Transverse colon (tissue), 4 donors: ENCODE measurements around the gene MSL3. TPM values are rescaled to one million over a fixed set of nuclear protein-coding genes. Genes with fewer than 3 reads are reported as not detected.

ENCODE experiments used
- DNase-seq: peaks from one replicate; pipeline ENCODE4 v3.0.0-alpha.2; 2019
- H3K27ac ChIP-seq, 4 donors: fragments of 200-600 bp; sonication (generic); 2 replicates each; pipeline ENCODE4 v1.5.1; 2016 to 2018; ENCODE audit warnings: inconsistent platforms in 4 of 4
- H3K27me3 ChIP-seq: fragments of 200-600 bp; sonication (generic); 2 replicates; pipeline ENCODE4 v1.5.1; 2017; ENCODE audit warnings: inconsistent platforms
- H3K36me3 ChIP-seq, 4 donors: fragments of 200-600 bp; sonication (generic); 2 replicates each; pipeline ENCODE4 v1.5.1; 2017 to 2019; ENCODE audit warnings: inconsistent platforms in 4 of 4
- H3K4me1 ChIP-seq, 4 donors: fragments of 200-600 bp; sonication (generic); 2 replicates each; pipeline ENCODE4 v1.5.1; 2017 to 2020; ENCODE audit warnings: inconsistent platforms in 4 of 4
- H3K4me3 ChIP-seq, 4 donors: fragments of 200-600 bp; sonication (generic); 1 replicate in 1 of 4; 2 replicates in 3 of 4; pipeline versions ENCODE4 v1.5.1 to v1.6.1; 2017 to 2019; ENCODE audit warnings: inconsistent platforms in 4 of 4
- H3K9me3 ChIP-seq, 2 donors: fragments of 200-600 bp; sonication (generic); 2 replicates each; pipeline ENCODE4 v1.5.1; 2017 to 2019; ENCODE audit warnings: inconsistent platforms in 2 of 2
- EP300 ChIP-seq: sonication (generic); formaldehyde crosslinking; IDR thresholded peaks from one replicate; pipeline ENCODE4 v1.6.1; 2017; ENCODE audit warnings: antibody characterized with exemption, low read depth
- POLR2A ChIP-seq: fragments of 450-650 bp; IDR thresholded peaks from one replicate; pipeline ENCODE4 v1.6.1; 2016; ENCODE audit warnings: antibody characterized with exemption, mild to moderate bottlenecking, moderate library complexity
- POLR2AphosphoS5 ChIP-seq, 3 donors: sonication (generic); formaldehyde crosslinking; IDR thresholded peaks; one replicate each; pipeline ENCODE4 v1.6.1; 2016; ENCODE audit warnings: antibody characterized with exemption in 3 of 3
- WGBS, 2 donors: methylation state at CpG; one replicate each; pipeline ENCODE4 v1.1.5; 2018; ENCODE audit warnings: low coverage in 1 of 2; 5-methylcytosine and 5-hydroxymethylcytosine counted together
- in situ Hi-C, 4 donors: fragments of 200-750 bp; cut with MboI; loops; one replicate each; pipeline versions ENCODE4 v1.15.0 to v1.15.1; 2017; ENCODE audit warnings: low sequenced_read_pairs in 3 of 4, low pct_ligation_motif_present in 1 of 4, low pct_unique_long_range_greater_than_20kb in 1 of 4
- intact Hi-C: fragments of 100-400 bp; cut with DNase I; formaldehyde crosslinking; loops from one replicate; pipeline ENCODE4 v1.15.1; 2023; ENCODE audit warnings: low total_unique reads
- total RNA-seq, 4 donors: library from RNA; depleted of rRNA; stranded (reverse); fragments of >200 nt; gene quantifications; one replicate each; pipeline ENCODE4 v1.1.0, GENCODE V29; 2016
- TF ChIP-seq, protein P1 (sequence below), 5 experiments: fragments of 200-600 bp in 3 of 5; fragments of 450-650 bp in 2 of 5; sonication (generic) in 3 of 5; IDR thresholded peaks; 1 replicate in 2 of 5; 2 replicates in 3 of 5; pipeline ENCODE4 v1.5.1; 2016 to 2017; ENCODE audit warnings: antibody characterized with exemption in 5 of 5, inconsistent platforms in 3 of 5, mild to moderate bottlenecking in 2 of 5, moderate library complexity in 1 of 5

MSL3 gene
- total RNA-seq, 4 donors from 2014 or later = 11.9 to 37.8 (median 25.9) TPM

DNA sequence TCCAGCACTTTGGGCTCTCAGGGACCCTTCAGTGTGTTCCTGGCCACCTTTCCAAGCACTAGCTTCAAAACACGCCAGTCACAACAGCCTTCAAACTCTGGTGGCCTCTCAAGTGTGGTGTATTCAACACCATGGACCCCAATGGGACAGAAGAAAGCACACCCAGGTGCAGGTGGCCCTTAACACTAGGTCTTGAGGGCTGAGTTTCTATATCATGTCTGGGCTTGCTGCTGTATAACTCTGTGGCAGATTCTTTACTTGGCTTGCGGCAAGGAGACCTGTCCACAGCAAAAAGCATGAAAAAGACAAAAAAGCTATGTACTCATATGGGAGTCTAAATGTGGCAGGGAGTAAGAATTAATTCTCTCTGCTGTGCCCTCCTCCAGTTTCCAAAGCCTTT, 23.1 kb downstream of the MSL3 start:
- H3K4me1 ChIP-seq = no peaks in the 10 kb centered on the region
- in situ Hi-C loops (no loop called here), intact Hi-C loops (no loop called here)
- no peaks in the 10 kb centered on the region for H3K36me3 ChIP-seq
- 91% methylated on average over 2 of the region's 2 CpGs; no CpG with 5 or more reads in 1 of the 2 donors for WGBS, 2 donors
- no peaks in the 10 kb centered on the region for H3K27me3 ChIP-seq
- DNase-seq = no peak
- H3K4me3 ChIP-seq = no peak overlapping the region
- TF ChIP-seq, protein P1, sequence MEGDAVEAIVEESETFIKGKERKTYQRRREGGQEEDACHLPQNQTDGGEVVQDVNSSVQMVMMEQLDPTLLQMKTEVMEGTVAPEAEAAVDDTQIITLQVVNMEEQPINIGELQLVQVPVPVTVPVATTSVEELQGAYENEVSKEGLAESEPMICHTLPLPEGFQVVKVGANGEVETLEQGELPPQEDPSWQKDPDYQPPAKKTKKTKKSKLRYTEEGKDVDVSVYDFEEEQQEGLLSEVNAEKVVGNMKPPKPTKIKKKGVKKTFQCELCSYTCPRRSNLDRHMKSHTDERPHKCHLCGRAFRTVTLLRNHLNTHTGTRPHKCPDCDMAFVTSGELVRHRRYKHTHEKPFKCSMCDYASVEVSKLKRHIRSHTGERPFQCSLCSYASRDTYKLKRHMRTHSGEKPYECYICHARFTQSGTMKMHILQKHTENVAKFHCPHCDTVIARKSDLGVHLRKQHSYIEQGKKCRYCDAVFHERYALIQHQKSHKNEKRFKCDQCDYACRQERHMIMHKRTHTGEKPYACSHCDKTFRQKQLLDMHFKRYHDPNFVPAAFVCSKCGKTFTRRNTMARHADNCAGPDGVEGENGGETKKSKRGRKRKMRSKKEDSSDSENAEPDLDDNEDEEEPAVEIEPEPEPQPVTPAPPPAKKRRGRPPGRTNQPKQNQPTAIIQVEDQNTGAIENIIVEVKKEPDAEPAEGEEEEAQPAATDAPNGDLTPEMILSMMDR (IDR thresholded peaks at IDR 0.05) = no peak
- no peak for TF ChIP-seq POLR2AphosphoS5 (IDR thresholded peaks at IDR 0.05)
- TF ChIP-seq EP300 = no peak
- TF ChIP-seq POLR2A = no peak
- no peaks in the 10 kb centered on the region for H3K9me3 ChIP-seq
- no peak overlapping the region for H3K27ac ChIP-seq

DNA sequence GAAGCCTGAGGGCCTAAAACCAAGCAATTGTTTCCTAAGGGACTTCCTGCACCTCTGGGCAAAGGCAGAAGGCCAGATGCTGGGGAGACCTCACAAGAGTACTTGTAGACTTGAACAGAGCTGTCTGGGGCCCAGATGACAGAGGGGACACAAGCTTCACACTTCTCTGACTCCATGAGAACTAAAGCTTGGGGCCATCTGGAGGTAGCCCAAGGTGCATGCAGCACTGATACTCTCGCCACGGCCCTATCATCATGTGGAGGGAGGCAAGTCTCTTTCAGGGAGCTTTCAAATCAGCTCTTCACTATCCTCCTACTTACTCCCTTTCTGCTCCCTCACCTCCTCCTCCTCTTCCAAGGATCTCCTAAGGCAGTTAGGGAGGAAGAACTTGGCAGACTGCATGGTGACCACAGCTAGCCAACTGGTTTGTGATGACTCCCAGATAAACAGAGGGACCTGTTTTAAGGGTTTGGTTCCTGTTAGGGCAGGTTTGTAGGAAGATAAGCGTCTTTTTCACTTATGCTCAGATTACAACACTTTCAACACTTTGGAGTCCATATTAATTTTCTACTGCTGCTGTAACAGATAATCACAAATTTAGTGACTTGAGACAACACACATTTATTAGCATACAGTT, 23.8 kb downstream of the MSL3 start:
- Histone ChIP-seq H3K9me3 (no peaks in the 10 kb centered on the region), H3K27ac (no peak overlapping the region), H3K4me3 (no peak overlapping the region), H3K36me3 (no peaks in the 10 kb centered on the region), H3K4me1 (no peaks in the 10 kb centered on the region), H3K27me3 (no peaks in the 10 kb centered on the region)
- WGBS, 2 donors = 82% methylated on average over 3 of the region's 3 CpGs; no CpG with 5 or more reads in 1 of the 2 donors
- TF ChIP-seq EP300 (no peak), POLR2AphosphoS5 (IDR thresholded peaks at IDR 0.05) (no peak), POLR2A (no peak)
- TF ChIP-seq, protein P1 (IDR thresholded peaks at IDR 0.05) = no peak
- intact Hi-C loops = no loop called here
- in situ Hi-C loops = no loop called here
- DNase-seq = no peak

DNA sequence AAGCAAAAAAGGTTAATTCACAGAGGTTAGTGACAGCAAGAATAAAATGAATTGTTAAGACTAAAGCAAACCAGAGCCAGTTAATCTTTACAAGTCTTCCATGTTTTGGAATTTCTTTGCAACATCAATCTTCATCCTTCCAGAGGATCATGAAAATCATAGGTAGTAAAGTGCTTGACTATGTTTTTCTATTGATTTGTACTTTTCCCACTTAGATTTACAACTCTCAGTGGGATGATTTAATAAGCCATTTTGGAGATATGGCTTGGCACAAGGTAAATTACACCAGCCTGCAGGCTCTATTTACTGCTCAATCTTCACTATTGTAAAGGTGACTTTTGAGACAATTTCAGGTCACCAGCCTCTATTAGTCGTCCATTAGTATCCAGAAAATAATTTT, 26.5 kb downstream of the MSL3 start:
- intact Hi-C loops = no loop called here
- no peaks in the 10 kb centered on the region for H3K4me1 ChIP-seq
- no peak overlapping the region for H3K4me3 ChIP-seq
- TF ChIP-seq POLR2AphosphoS5 (IDR thresholded peaks at IDR 0.05) (no peak), POLR2A (no peak), EP300 (no peak)
- TF ChIP-seq, protein P1 (IDR thresholded peaks at IDR 0.05) = no peak
- H3K9me3 ChIP-seq = no peaks in the 10 kb centered on the region
- H3K36me3 ChIP-seq = no peaks in the 10 kb centered on the region
- DNase-seq = no peak
- H3K27ac ChIP-seq = no peak overlapping the region
- WGBS, 2 donors = 77% methylated on average over 1 of the region's 1 CpG; no CpG with 5 or more reads in 1 of the 2 donors
- no peaks in the 10 kb centered on the region for H3K27me3 ChIP-seq
- in situ Hi-C loops = no loop called here

DNA sequence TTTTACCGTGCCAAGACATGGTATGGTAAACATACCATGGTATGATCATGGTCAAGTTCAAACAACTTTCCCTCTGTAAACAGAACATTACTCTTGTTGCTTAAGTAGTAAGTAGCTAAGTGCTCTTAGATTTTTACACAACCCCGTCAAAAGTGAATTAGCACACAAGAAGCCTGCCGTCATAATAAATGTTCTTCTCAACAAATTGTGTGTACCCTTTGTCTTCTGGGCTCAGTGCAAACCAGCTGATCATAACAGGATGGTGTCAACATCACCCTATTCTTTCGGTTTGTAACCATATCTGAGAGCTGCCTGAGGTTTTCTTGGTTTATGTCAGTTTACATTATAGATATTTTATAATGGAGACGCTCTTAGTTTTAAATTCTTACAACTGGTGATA, 28.8 kb downstream of the MSL3 start:
- Histone ChIP-seq H3K4me1 (no peaks in the 10 kb centered on the region), H3K4me3 (no peak overlapping the region), H3K36me3 (no peaks in the 10 kb centered on the region), H3K9me3 (no peaks in the 10 kb centered on the region), H3K27ac (no peak overlapping the region), H3K27me3 (no peaks in the 10 kb centered on the region)
- intact Hi-C loops = no loop called here
- TF ChIP-seq EP300 (no peak), POLR2A (no peak), POLR2AphosphoS5 (IDR thresholded peaks at IDR 0.05) (no peak)
- TF ChIP-seq, protein P1 (IDR thresholded peaks at IDR 0.05) = no peak
- no peak for DNase-seq
- in situ Hi-C loops = no loop called here
- WGBS, 2 donors = 34 to 53% methylated on average over 4 to 5 of the region's 5 CpGs
